Esophagus squamous epithelium (tissue), 5 donors: ENCODE results near the gene BCL2. TPM values are rescaled to one million over a fixed set of nuclear protein-coding genes. Genes with fewer than 3 reads are reported as not detected.

Source experiments
- DNase-seq: peaks from one replicate; lab custom pipeline; 2025; lab: John Stamatoyannopoulos, UW
- H3K27ac ChIP-seq, 4 donors: fragments of 200-600 bp; sonication (generic); one replicate each; pipeline ENCODE4 v1.5.1; 2016 to 2019; ENCODE audit warnings: mild to moderate bottlenecking in 1 of 4
- H3K27me3 ChIP-seq, 4 donors: fragments of 200-600 bp; sonication (generic); 1 replicate in 3 of 4; 2 replicates in 1 of 4; pipeline versions ENCODE4 v1.5.1 to v1.6.0; 2017 to 2021; ENCODE audit warnings: antibody characterized with exemption in 1 of 4
- H3K36me3 ChIP-seq, 3 donors: fragments of 200-600 bp; sonication (generic); one replicate each; pipeline ENCODE4 v1.5.1; 2016 to 2019
- H3K4me1 ChIP-seq, 3 donors: fragments of 200-600 bp; sonication (generic); one replicate each; pipeline ENCODE4 v1.5.1; 2017 to 2019
- H3K4me3 ChIP-seq, 4 donors: fragments of 200-600 bp; sonication (generic); 1 replicate in 3 of 4; 2 replicates in 1 of 4; pipeline ENCODE4 v1.5.1; 2016 to 2019; ENCODE audit warnings: mild to moderate bottlenecking in 2 of 4, moderate library complexity in 1 of 4
- H3K9me3 ChIP-seq, 3 donors: fragments of 200-600 bp; sonication (generic); one replicate each; pipeline ENCODE4 v1.5.1; 2016 to 2019
- CTCF ChIP-seq, 6 experiments: fragments of 450-650 bp in 4 of 6; fragments of 200-600 bp in 2 of 6; sonication (generic) in 2 of 6; IDR thresholded peaks; one replicate each; pipeline ENCODE4 v1.5.1; 2016 to 2019; ENCODE audit warnings: antibody characterized with exemption in 6 of 6, mild to moderate bottlenecking in 4 of 6, moderate library complexity in 4 of 6
- POLR2A ChIP-seq, 4 donors: fragments of 450-650 bp; IDR thresholded peaks; one replicate each; pipeline ENCODE4 v1.6.1; 2017; ENCODE audit warnings: antibody characterized with exemption in 4 of 4, mild to moderate bottlenecking in 4 of 4, moderate library complexity in 3 of 4
- WGBS, 2 donors: methylation state at CpG; one replicate each; pipeline ENCODE4 v1.1.5; 2018; 5-methylcytosine and 5-hydroxymethylcytosine counted together
- intact Hi-C: fragments of 100-400 bp; cut with DNase I; formaldehyde crosslinking; loops from one replicate; pipeline ENCODE4 v1.15.0; 2022
- total RNA-seq, 4 donors: library from RNA; depleted of rRNA; stranded (reverse); fragments of >200 nt; gene quantifications; one replicate each; pipeline ENCODE4 v1.1.0, GENCODE V29; 2016
- donor health status: DM: yes; HTN: yes; CAD: no.

Gene BCL2
- total RNA-seq, 4 donors from 2014 or later, result 3.1 to 17.4 (median 4.2) TPM

- Histone ChIP-seq H3K36me3 (no peaks in the 10 kb centered on the region), H3K27ac (peak overlapping the region in 1 of 4 donors; percentile 36), H3K9me3 (no peaks in the 10 kb centered on the region), H3K4me3 (no peak overlapping the region), H3K4me1 (peaks cover 0 to 51% (median 0%) of the 10 kb centered on the region in 3 donors), H3K27me3 (no peaks in the 10 kb centered on the region)
- TF ChIP-seq CTCF (IDR thresholded peaks at IDR 0.05) (no peak), POLR2A (IDR thresholded peaks at IDR 0.05) (no peak)
- DNase-seq, result no peak
- intact Hi-C loops, result no loop called here
- 71 to 100% methylated on average over 1 to 3 of the region's 3 CpGs for WGBS, 2 donors
Observed at GRCh38 chr18:63312019-63312409, 7.6 kb downstream of the BCL2 start.

- no peak for DNase-seq
- H3K27ac ChIP-seq, result peak overlapping the region in 1 of 4 donors; percentile 36
- WGBS, 2 donors, result 77 to 80% methylated on average over 8 of the region's 8 CpGs
- TF ChIP-seq CTCF (IDR thresholded peaks at IDR 0.05) (no peak), POLR2A (IDR thresholded peaks at IDR 0.05) (no peak)
- intact Hi-C loops, result no loop called here
- no peaks in the 10 kb centered on the region for H3K9me3 ChIP-seq
- no peaks in the 10 kb centered on the region for H3K36me3 ChIP-seq
- no peaks in the 10 kb centered on the region for H3K27me3 ChIP-seq
- peaks cover 0 to 54% (median 0%) of the 10 kb centered on the region in 3 donors for H3K4me1 ChIP-seq
- no peak overlapping the region for H3K4me3 ChIP-seq
Observed at GRCh38 chr18:63311118-63312018, 8.2 kb downstream of the BCL2 start.

GRCh38 chr18:63309422-63309821 is 10.1 kb downstream of the BCL2 start:
- Histone ChIP-seq H3K4me1 (peaks cover 0 to 38% (median 0%) of the 10 kb centered on the region in 3 donors), H3K27me3 (no peaks in the 10 kb centered on the region), H3K36me3 (no peaks in the 10 kb centered on the region), H3K27ac (no peak overlapping the region), H3K9me3 (no peaks in the 10 kb centered on the region), H3K4me3 (no peak overlapping the region)
- no peak for DNase-seq
- intact Hi-C loops, result no loop called here
- 70 to 76% methylated on average over 5 of the region's 5 CpGs for WGBS, 2 donors
- no peak for TF ChIP-seq CTCF (IDR thresholded peaks at IDR 0.05)

GRCh38 chr18:63307551-63308200 is 11.9 kb downstream of the BCL2 start:
- Histone ChIP-seq H3K9me3 (no peaks in the 10 kb centered on the region), H3K27me3 (no peaks in the 10 kb centered on the region), H3K27ac (no peak overlapping the region), H3K4me3 (no peak overlapping the region), H3K36me3 (no peaks in the 10 kb centered on the region), H3K4me1 (peaks cover 0 to 27% (median 0%) of the 10 kb centered on the region in 3 donors)
- no peak for TF ChIP-seq CTCF (IDR thresholded peaks at IDR 0.05)
- no peak for TF ChIP-seq POLR2A (IDR thresholded peaks at IDR 0.05)
- intact Hi-C loops, result no loop called here
- WGBS, 2 donors, result 50 to 62% methylated on average over 2 of the region's 2 CpGs
- DNase-seq, result no peak
